GM12878 (cell line): ENCODE measurements around the gene COL6A1. TPM values are rescaled to one million over a fixed set of nuclear protein-coding genes. Genes with fewer than 3 reads are reported as not detected.

Source experiments
- ATAC-seq: fragments of 200-7000 bp; cut with Tn5 transposase; 3 replicates; pipeline ENCODE4 v1.9.1; 2020; ENCODE audit warnings: mild to moderate bottlenecking, moderate library complexity
- BruUV-seq: library from RNA; stranded (reverse); fragments of 400-500 nt; replicated peaks from 2 replicates; lab custom pipeline; 2021; lab: Mats Ljungman, UMichigan
- CTCF ChIA-PET: fragments of 300-600 bp; sonication (Branson Sonifier 250); formaldehyde crosslinking; extraction: SDS; loops from one replicate; lab custom pipeline; 2021; ENCODE audit warnings: inconsistent platforms; lab: Yijun Ruan, JAX
- POLR2A ChIA-PET: fragments of 350-600 bp; formaldehyde crosslinking; extraction: SDS; loops from one replicate; lab custom pipeline; 2021; ENCODE audit warnings: inconsistent platforms; lab: Charles Lee
- RAD21 ChIA-PET: fragments of 300-600 bp; sonication (Branson Sonifier 250); formaldehyde crosslinking; loops from one replicate; lab custom pipeline; 2023; ENCODE audit warnings: antibody characterized with exemption; ENCODE audit not compliant: unreplicated experiment; lab: Charles Lee
- SMC1A ChIA-PET: fragments of 300-600 bp; sonication (Branson Sonifier 250); formaldehyde crosslinking; loops from one replicate; lab custom pipeline; 2023; ENCODE audit not compliant: unreplicated experiment, uncharacterized antibody; lab: Charles Lee
- DNase-seq: peaks from one replicate; pipeline ENCODE4 v3.0.0-alpha.2; 2011; ENCODE audit warnings: low read depth, low spot score
- FAIRE-seq: peaks from 3 replicates; lab custom pipeline; 2011; peaks lifted over from hg19 to GRCh38; lab: Jason Lieb, UNC
- H2AFZ ChIP-seq: 2 replicates; pipeline ENCODE4 v1.6.0; 2011; ENCODE audit warnings: low read depth, low read length, control low read depth; ENCODE audit not compliant: control insufficient read depth
- H3K27ac ChIP-seq: 2 replicates; pipeline ENCODE4 v1.5.1; 2011; ENCODE audit warnings: control low read depth; ENCODE audit not compliant: control insufficient read depth, insufficient read depth
- H3K27me3 ChIP-seq, 2 experiments: replicated peaks in 1 of 2; 2 replicates each; pipeline versions ENCODE4 v1.6.0 to v1.6.1; 2011; ENCODE audit warnings: low read length in 1 of 2; ENCODE audit not compliant: control insufficient read depth in 2 of 2, insufficient read depth in 2 of 2
- H3K36me3 ChIP-seq, 2 experiments: 2 replicates each; pipeline ENCODE4 v1.5.1; 2011; ENCODE audit warnings: low read length in 1 of 2; ENCODE audit not compliant: control insufficient read depth in 2 of 2, insufficient read depth in 2 of 2
- H3K4me1 ChIP-seq: 2 replicates; pipeline ENCODE4 v1.6.1; 2011; ENCODE audit warnings: mild to moderate bottlenecking, low read length, moderate library complexity, mixed read lengths; ENCODE audit not compliant: control insufficient read depth, insufficient read depth
- H3K4me2 ChIP-seq: 2 replicates; pipeline ENCODE4 v1.6.0; 2011; ENCODE audit warnings: control low read depth; ENCODE audit not compliant: control insufficient read depth, insufficient read depth
- H3K4me3 ChIP-seq: fragments of 200-600 bp; sonication (generic); 2 replicates; pipeline ENCODE4 v1.5.1; 2016
- H3K79me2 ChIP-seq: 2 replicates; pipeline ENCODE4 v1.6.0; 2011; ENCODE audit warnings: low read length; ENCODE audit not compliant: control insufficient read depth, insufficient read depth
- H3K9ac ChIP-seq: 2 replicates; pipeline ENCODE4 v1.8.0; 2011; ENCODE audit warnings: low read length, control low read depth, mixed read lengths; ENCODE audit not compliant: control insufficient read depth, insufficient read depth
- H3K9me3 ChIP-seq: replicated peaks from 3 replicates; pipeline ENCODE4 v1.5.1; 2011; ENCODE audit warnings: mild to moderate bottlenecking, low read length; ENCODE audit not compliant: control insufficient read depth, insufficient read depth
- H4K20me1 ChIP-seq: 2 replicates; pipeline ENCODE4 v1.6.0; 2011; ENCODE audit not compliant: control insufficient read depth, insufficient read depth
- GABPA ChIP-seq: IDR thresholded peaks from 2 replicates; pipeline ENCODE4 v1.6.1; 2014; ENCODE audit warnings: antibody characterized with exemption, low read depth, mild to moderate bottlenecking, inconsistent platforms
- RELA ChIP-seq: fragments of 450-650 bp; IDR thresholded peaks from 2 replicates; pipeline ENCODE4 v1.8.0; 2014; ENCODE audit warnings: borderline replicate concordance; ENCODE audit not compliant: partially characterized antibody
- RELB ChIP-seq: fragments of 450-650 bp; IDR thresholded peaks from 2 replicates; pipeline ENCODE4 v1.6.1; 2017; ENCODE audit warnings: low read depth, mild to moderate bottlenecking, moderate library complexity
- SMC3 ChIP-seq: IDR thresholded peaks from 2 replicates; pipeline ENCODE4 v1.6.1; 2011; ENCODE audit warnings: low read length, improper control_type of control experiment, borderline replicate concordance
- SREBF1 ChIP-seq: IDR thresholded peaks from 2 replicates; pipeline ENCODE4 v1.6.1; 2012; ENCODE audit warnings: mild to moderate bottlenecking, low read length
- TAF1 ChIP-seq: IDR thresholded peaks from 2 replicates; pipeline ENCODE4 v1.6.1; 2011; ENCODE audit warnings: mild to moderate bottlenecking, low read depth, low read length, borderline replicate concordance
- ZBED1 ChIP-seq: IDR thresholded peaks from 2 replicates; pipeline ENCODE4 v1.6.1; 2016; ENCODE audit warnings: borderline replicate concordance
- WGBS: methylation state at CpG from one replicate; pipeline ENCODE4 v1.1.6; 2016; ENCODE audit warnings: low lambda C conversion rate; ENCODE audit not compliant: insufficient replicate concordance, insufficient coverage; ENCODE audit errors: missing lambda C conversion rate; 5-methylcytosine and 5-hydroxymethylcytosine counted together
- in situ Hi-C: fragments of 300-500 bp; cut with MboI; formaldehyde crosslinking; loops from 9 replicates; pipeline ENCODE4 v1.14.3; 2018; ENCODE audit warnings: mixed read lengths
- intact Hi-C: fragments of 100-400 bp; cut with micrococcal nuclease; formaldehyde crosslinking; loops from one replicate; pipeline ENCODE4 v1.14.2; 2022; ENCODE audit not compliant: unreplicated experiment
- polyA plus RNA-seq, 11 experiments: library from polyadenylated mRNA; depleted of rRNA in 4 of 11; unstranded in 6 of 11; stranded (reverse) in 5 of 11; fragments of >200 nt; fragmentation: Nextera tagmentation in 4 of 11; fragmentation: Illumina TruSeq in 1 of 11; extraction: Ambion mirVana in 4 of 11; extraction: Trizol in 1 of 11; gene quantifications; 1 replicate in 1 of 11; 2 replicates in 10 of 11; pipeline versions ENCODE4 v1.2.1 to v1.2.3, GENCODE V29; 2011 to 2016; ENCODE audit warnings: inconsistent platforms in 2 of 11, missing spikeins in 2 of 11, low read depth in 1 of 11
- total RNA-seq, 4 experiments: library from RNA; depleted of rRNA in 3 of 4; stranded (reverse); fragments of >200 nt in 3 of 4; fragmentation: Illumina TruSeq in 1 of 4; extraction: Trizol in 1 of 4; gene quantifications; 2 replicates each; pipeline versions ENCODE4 v1.2.1 to v1.2.3, GENCODE V29; 2013 to 2021

Gene COL6A1
- total and polyA plus RNA-seq, 10 of the 15 experiments (the other 5 are each of a cell fraction or from before 2014, with no cell fraction given) = 0.12 to 1.3 (median 0.20) TPM; not detected in 7

- CTCF ChIA-PET = no interaction called here
- 59% methylated on average over 15 of the region's 15 CpGs for WGBS
Measured at GRCh38 chr21:45939521-45940045, 42.0 kb upstream of the COL6A1 start.

More at GRCh38 chr21:45939521-45940045, 42.0 kb upstream of the COL6A1 start:
- no peak overlapping the region for H3K4me2 ChIP-seq
- intact Hi-C loops (no loop called here), in situ Hi-C loops (no loop called here)
- no peak for DNase-seq
- H3K4me3 ChIP-seq = no peak overlapping the region
- no peaks in the 10 kb centered on the region for H3K79me2 ChIP-seq
- no peaks in the 10 kb centered on the region; a peak in 1 of 4 replicates for H3K27me3 ChIP-seq
- TF ChIP-seq SMC3 (no peak), SREBF1 (no peak), TAF1 (no peak), RELA (no peak), RELB (no peak), GABPA (no peak), ZBED1 (no peak)
- no peak for FAIRE-seq
- ChIA-PET POLR2A (no interaction called here), RAD21 (no interaction called here), SMC1A (no interaction called here)
- no peaks in the 10 kb centered on the region for H3K4me1 ChIP-seq
- H2AFZ ChIP-seq = no peak overlapping the region
- no peaks in the 10 kb centered on the region for H4K20me1 ChIP-seq
- no TSS peak for BruUV-seq
- no peaks in the 10 kb centered on the region for H3K9me3 ChIP-seq
- no peak overlapping the region for H3K27ac ChIP-seq
- H3K36me3 ChIP-seq = no peaks in the 10 kb centered on the region
- ATAC-seq = no peak
- no peak overlapping the region for H3K9ac ChIP-seq
